Progenitor cell of endocrine pancreas (in vitro differentiated cells): ENCODE results near the gene ZNF473. TPM values are rescaled to one million over a fixed set of nuclear protein-coding genes. Genes with fewer than 3 reads are reported as not detected.

Experiments used
- DNase-seq: peaks from one replicate; pipeline ENCODE4 v3.0.0; 2021; ENCODE audit warnings: low spot score; ENCODE audit not compliant: unreplicated experiment
- H3K27ac Mint-ChIP-seq: 2 replicates; pipeline ENCODE4 v1.8.0; 2021; ENCODE audit warnings: mild to moderate bottlenecking, moderate library complexity, mixed read lengths
- H3K27me3 Mint-ChIP-seq: 2 replicates; pipeline ENCODE4 v1.8.0; 2021; ENCODE audit warnings: mixed read lengths
- H3K36me3 Mint-ChIP-seq: 2 replicates; pipeline ENCODE4 v1.8.0; 2022; ENCODE audit warnings: mixed read lengths; ENCODE audit not compliant: insufficient read depth
- H3K4me1 Mint-ChIP-seq: 2 replicates; pipeline ENCODE4 v1.8.0; 2021; ENCODE audit warnings: low read depth, mixed read lengths
- H3K4me3 Mint-ChIP-seq: 2 replicates; pipeline ENCODE4 v1.8.0; 2021; ENCODE audit warnings: low read depth, mild to moderate bottlenecking, moderate library complexity, mixed read lengths
- H3K9me3 Mint-ChIP-seq: 2 replicates; pipeline ENCODE4 v1.8.0; 2021; ENCODE audit warnings: low read depth, mixed read lengths
- total RNA-seq: library from RNA; stranded (reverse); gene quantifications from 2 replicates; pipeline ENCODE4 v1.2.1, GENCODE V29; 2021
- TF ChIP-seq, protein P1 (sequence below): fragments of 200-600 bp; sonication (generic); IDR thresholded peaks from one replicate; pipeline ENCODE4 v1.5.0; 2021; ENCODE audit warnings: antibody characterized with exemption, mild to moderate bottlenecking; ENCODE audit not compliant: unreplicated experiment

The ZNF473 gene
- total RNA-seq, 1 donor from 2014 or later, result 15.5 TPM

DNA sequence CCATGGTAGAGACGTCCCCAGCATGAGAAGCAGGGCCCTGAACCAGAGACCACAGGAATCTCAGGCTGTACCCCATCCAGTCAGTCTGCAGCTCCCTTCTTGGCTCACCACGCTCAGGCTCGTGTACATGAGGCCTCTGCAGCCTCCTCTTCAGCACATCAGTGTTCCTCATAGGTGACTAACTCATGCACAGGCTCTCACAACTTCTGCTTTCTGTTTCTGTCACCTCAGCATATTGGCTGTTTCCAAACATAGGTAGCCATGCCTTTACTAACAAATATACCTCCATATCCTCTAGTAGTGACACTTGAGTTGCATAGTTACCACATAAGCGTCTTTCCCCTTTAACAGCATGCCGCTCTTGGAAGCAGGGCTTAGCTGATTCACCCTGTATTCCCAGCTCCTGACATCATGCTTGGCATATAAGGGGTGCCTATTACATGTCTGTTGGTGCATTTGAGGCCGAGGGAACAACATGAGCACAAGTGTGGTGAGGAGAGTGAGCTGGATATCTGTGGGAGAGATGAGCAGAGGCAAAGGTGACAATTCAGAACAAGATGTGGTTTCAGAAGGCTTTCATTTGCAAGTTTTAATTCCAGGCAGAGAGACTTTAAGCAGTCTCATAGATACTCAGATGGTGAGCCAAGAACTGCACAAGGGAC is 16.7 kb downstream of the ZNF473 start:
- no peak overlapping the region for H3K4me3 Mint-ChIP-seq
- TF ChIP-seq, protein P1, sequence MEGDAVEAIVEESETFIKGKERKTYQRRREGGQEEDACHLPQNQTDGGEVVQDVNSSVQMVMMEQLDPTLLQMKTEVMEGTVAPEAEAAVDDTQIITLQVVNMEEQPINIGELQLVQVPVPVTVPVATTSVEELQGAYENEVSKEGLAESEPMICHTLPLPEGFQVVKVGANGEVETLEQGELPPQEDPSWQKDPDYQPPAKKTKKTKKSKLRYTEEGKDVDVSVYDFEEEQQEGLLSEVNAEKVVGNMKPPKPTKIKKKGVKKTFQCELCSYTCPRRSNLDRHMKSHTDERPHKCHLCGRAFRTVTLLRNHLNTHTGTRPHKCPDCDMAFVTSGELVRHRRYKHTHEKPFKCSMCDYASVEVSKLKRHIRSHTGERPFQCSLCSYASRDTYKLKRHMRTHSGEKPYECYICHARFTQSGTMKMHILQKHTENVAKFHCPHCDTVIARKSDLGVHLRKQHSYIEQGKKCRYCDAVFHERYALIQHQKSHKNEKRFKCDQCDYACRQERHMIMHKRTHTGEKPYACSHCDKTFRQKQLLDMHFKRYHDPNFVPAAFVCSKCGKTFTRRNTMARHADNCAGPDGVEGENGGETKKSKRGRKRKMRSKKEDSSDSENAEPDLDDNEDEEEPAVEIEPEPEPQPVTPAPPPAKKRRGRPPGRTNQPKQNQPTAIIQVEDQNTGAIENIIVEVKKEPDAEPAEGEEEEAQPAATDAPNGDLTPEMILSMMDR, result no peak
- no peak overlapping the region for H3K27ac Mint-ChIP-seq
- no peaks in the 10 kb centered on the region for H3K27me3 Mint-ChIP-seq
- no peak for DNase-seq
- H3K9me3 Mint-ChIP-seq, result peaks cover 57% of the 10 kb centered on the region
- H3K36me3 Mint-ChIP-seq, result peaks cover 83% of the 10 kb centered on the region
- no peaks in the 10 kb centered on the region for H3K4me1 Mint-ChIP-seq

DNA sequence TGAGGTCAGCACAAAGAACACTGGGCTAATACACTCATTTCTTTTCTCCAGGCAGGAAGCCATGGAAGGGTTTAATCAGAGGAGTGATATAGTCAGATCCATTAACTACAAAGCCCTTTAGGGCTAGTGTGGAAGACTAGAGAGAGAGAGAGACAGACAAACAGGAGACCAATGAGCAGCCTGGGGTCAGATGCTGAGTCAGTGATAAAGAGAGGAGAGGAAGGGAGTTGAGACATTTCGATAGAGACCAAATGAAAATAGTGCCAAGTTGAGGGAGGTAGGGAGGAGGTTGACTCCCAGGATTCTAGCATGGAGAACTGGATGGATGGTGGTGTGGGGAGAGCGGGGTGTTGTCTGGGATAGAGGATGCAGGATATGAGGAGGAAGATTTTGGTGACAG is 18.2 kb downstream of the ZNF473 start:
- Mint-ChIP-seq H3K9me3 (peaks cover 68% of the 10 kb centered on the region), H3K4me3 (no peak overlapping the region), H3K27ac (no peak overlapping the region), H3K36me3 (peaks cover 95% of the 10 kb centered on the region), H3K4me1 (no peaks in the 10 kb centered on the region), H3K27me3 (no peaks in the 10 kb centered on the region)
- TF ChIP-seq, protein P1, result no peak
- DNase-seq, result no peak

DNA sequence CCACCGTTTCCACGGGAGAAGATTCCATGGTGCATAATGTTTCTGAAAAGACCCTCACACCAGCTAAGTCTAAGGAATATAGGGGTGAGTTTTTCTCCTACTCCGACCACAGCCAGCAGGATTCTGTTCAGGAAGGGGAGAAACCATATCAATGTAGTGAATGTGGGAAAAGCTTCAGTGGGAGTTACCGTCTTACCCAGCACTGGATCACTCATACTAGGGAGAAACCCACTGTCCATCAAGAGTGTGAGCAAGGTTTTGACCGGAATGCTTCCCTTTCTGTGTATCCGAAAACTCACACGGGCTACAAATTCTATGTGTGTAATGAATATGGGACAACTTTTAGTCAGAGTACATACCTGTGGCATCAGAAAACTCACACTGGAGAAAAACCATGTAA is 19.1 kb downstream of the ZNF473 start:
- H3K27me3 Mint-ChIP-seq, result no peaks in the 10 kb centered on the region
- H3K4me3 Mint-ChIP-seq, result no peak overlapping the region
- TF ChIP-seq, protein P1, result no peak
- peaks cover 91% of the 10 kb centered on the region for H3K36me3 Mint-ChIP-seq
- DNase-seq, result no peak
- H3K4me1 Mint-ChIP-seq, result no peaks in the 10 kb centered on the region
- H3K9me3 Mint-ChIP-seq, result peaks cover 71% of the 10 kb centered on the region
- no peak overlapping the region for H3K27ac Mint-ChIP-seq

DNA sequence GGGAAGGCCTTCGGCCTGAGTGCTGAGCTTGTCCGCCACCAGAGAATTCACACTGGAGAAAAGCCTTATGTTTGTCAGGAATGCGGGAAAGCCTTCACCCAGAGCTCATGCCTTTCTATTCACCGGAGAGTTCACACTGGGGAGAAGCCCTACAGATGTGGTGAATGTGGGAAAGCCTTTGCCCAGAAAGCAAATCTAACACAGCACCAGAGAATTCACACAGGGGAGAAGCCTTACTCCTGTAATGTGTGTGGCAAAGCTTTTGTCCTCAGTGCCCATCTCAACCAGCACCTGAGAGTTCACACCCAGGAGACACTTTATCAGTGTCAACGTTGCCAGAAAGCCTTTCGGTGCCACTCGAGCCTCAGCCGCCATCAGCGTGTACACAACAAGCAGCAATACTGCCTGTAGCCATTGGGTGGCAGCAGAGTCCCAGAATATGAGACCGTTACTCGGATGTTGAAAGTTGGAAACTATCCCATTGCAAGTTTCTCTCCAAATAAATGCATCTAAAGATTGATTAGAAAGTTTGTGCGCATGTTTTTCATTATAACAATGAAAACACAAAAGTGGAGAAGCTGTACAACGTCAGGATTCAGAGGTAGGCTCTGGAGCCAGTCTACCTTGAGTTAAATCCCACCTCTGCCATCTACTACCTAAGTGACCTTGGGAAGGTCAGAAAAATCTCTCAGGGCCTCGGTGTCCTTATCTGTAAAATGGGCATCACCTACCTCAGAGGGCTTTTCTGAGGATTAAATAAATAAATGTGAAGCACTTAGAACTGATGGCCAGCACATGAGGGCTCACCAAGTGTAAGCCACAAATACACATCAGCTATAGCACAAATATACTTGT is 21.1 kb downstream of the ZNF473 start:
- Mint-ChIP-seq H3K9me3 (peaks cover 63% of the 10 kb centered on the region), H3K4me1 (peaks cover 1% of the 10 kb centered on the region), H3K36me3 (peaks cover 72% of the 10 kb centered on the region), H3K27ac (no peak overlapping the region), H3K4me3 (no peak overlapping the region), H3K27me3 (peaks cover 3% of the 10 kb centered on the region)
- DNase-seq, result no peak
- TF ChIP-seq, protein P1, result peak; percentile 25

DNA sequence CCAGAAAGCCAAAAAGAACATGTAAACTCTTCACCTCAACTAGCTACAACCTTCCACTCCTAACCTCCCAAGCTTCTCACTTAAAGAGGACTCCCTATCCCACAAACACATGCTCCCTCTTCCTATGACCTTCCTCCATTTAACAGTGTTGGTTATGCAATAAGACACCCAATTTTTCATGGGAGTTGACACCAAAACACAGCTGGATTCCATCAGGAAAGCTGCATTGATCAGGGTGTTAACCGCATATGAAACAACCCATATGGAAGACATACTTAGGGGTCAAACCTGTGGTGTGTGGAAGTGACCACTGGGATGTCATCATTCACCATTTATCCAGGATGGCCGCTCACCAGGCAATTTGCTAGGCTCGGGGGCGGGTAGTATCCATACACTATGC is 21.9 kb downstream of the ZNF473 start:
- DNase-seq, result no peak
- H3K36me3 Mint-ChIP-seq, result peaks cover 64% of the 10 kb centered on the region
- peaks cover 3% of the 10 kb centered on the region for H3K27me3 Mint-ChIP-seq
- peaks cover 1% of the 10 kb centered on the region for H3K4me1 Mint-ChIP-seq
- TF ChIP-seq, protein P1, result no peak
- H3K4me3 Mint-ChIP-seq, result no peak overlapping the region
- no peak overlapping the region for H3K27ac Mint-ChIP-seq
- H3K9me3 Mint-ChIP-seq, result peaks cover 55% of the 10 kb centered on the region
